Heart right ventricle (tissue), 16 donors: ENCODE measurements around the gene PRTN3. TPM values are rescaled to one million over a fixed set of nuclear protein-coding genes. Genes with fewer than 3 reads are reported as not detected.
"Not testable (repeated sequence)": the region's sequence is repeated elsewhere in the genome, so short reads cannot be mapped to it uniquely, and the experiment has no call there.

Experiments
- ATAC-seq, 8 donors: fragments of 200-7000 bp; cut with Tn5 transposase; one replicate each; pipeline ENCODE4 v1.9.1; 2020; ENCODE audit warnings: mild to moderate bottlenecking in 8 of 8, moderate library complexity in 8 of 8, moderate number of reproducible peaks in 1 of 8
- DNase-seq, 2 donors: peaks; one replicate each; pipeline ENCODE4 v3.0.0-alpha.2; 2020
- H3K27ac ChIP-seq, 10 donors: fragments of 200-600 bp; sonication (generic) in 2 of 10; one replicate each; pipeline versions ENCODE4 v1.5.0 to v1.8.0; 2020 to 2022; ENCODE audit warnings: mild to moderate bottlenecking in 3 of 10
- H3K27me3 ChIP-seq, 7 donors: fragments of 200-600 bp; one replicate each; pipeline ENCODE4 v1.8.0; 2021 to 2022; ENCODE audit warnings: mild to moderate bottlenecking in 2 of 7
- H3K36me3 ChIP-seq, 9 donors: fragments of 200-600 bp; sonication (generic) in 1 of 9; one replicate each; pipeline versions ENCODE4 v1.5.0 to v1.8.0; 2020 to 2022; ENCODE audit warnings: mild to moderate bottlenecking in 2 of 9
- H3K4me1 ChIP-seq, 9 donors: fragments of 200-600 bp; sonication (generic) in 1 of 9; one replicate each; pipeline versions ENCODE4 v1.5.0 to v1.8.0; 2020 to 2022; ENCODE audit warnings: mild to moderate bottlenecking in 4 of 9
- H3K4me3 ChIP-seq, 10 donors: fragments of 200-600 bp; sonication (generic) in 2 of 10; one replicate each; pipeline versions ENCODE4 v1.5.0 to v1.8.0; 2020 to 2022; ENCODE audit warnings: mild to moderate bottlenecking in 7 of 10, moderate library complexity in 2 of 10
- H3K9me3 ChIP-seq, 11 donors: fragments of 200-600 bp in 10 of 11; sonication (generic) in 2 of 11; one replicate each; pipeline versions ENCODE4 v1.5.0 to v1.8.0; 2013 to 2022; ENCODE audit warnings: mild to moderate bottlenecking in 2 of 11, control low read depth in 1 of 11, moderate library complexity in 1 of 11
- WGBS, 2 donors: extraction: QIAGEN DNeasy Blood & Tissue Kit; methylation state at CpG; one replicate each; pipeline ENCODE4 v1.1.7; 2013; ENCODE audit warnings: inconsistent platforms in 1 of 2; 5-methylcytosine and 5-hydroxymethylcytosine counted together
- intact Hi-C, 10 donors: fragments of 100-400 bp; cut with DNase I; formaldehyde crosslinking; loops; one replicate each; pipeline versions ENCODE4 v1.11.1 to v1.14.2; 2022
- polyA plus RNA-seq, 2 donors: library from polyadenylated mRNA; stranded (reverse); fragments of 200-250 nt; gene quantifications; one replicate each; pipeline ENCODE4 v1.2.3, GENCODE V29; 2013
- total RNA-seq, 10 donors: library from RNA; stranded (reverse); fragmentation: NEBNext Ultra II Directional in 3 of 10; extraction: Animal tissue kit (Norgen Biotek cat#: 25700) in 3 of 10; gene quantifications; one replicate each; pipeline versions ENCODE4 v1.2.1 to v1.2.4, GENCODE V29; 2021 to 2023
- TF ChIP-seq, protein P1 (sequence below), 9 donors: fragments of 200-600 bp; sonication (generic) in 2 of 9; IDR thresholded peaks; one replicate each; pipeline versions ENCODE4 v1.5.0 to v1.8.0; 2021 to 2022; ENCODE audit warnings: antibody characterized with exemption in 9 of 9, mild to moderate bottlenecking in 5 of 9, moderate library complexity in 1 of 9
- donor health status: Arrhythmogenic right ventricular cardiomyopathy.
- donor health status: ischemic (EF 13 %, LVEDD 7.1; RV severe dilation, severe dysfunction).
- donor health status: healthy with polysubstance abuse.
- donor health status: DM: no; HTN: yes; CAD: no.
- donor health status: DM: no; HTN: no; CAD: no.
- donor health status: ischemic (EF 25% LVEDD 6.9; RV normal size, moderate dysfunction).
- donor health status: ischemic (EF 25% LVEDD 5.7; RV mildly dilated, moderate dysfunction).
- donor health status: healthy.
- donor health status: DM: yes; HTN: yes; CAD: no.
- donor health status: Ischemic cardiomyopathy.
- donor health status: ischemic (EF 35%, LVEDD 5.7; RV mildly dilated, moderate dysfunction).
- donor health status: nonischemic (EF 11% LVEDD 7.7; RV severe dilation, severe dysfunction).
- donor health status: DM: yes; HTN: yes; CAD: no.
- donor health status: PGD.
- donor health status: ischemic (EF 29% LVEDD 5.4; RV normal size, mild dysfunction).
- donor health status: nonischemic (EF 23%, LVEDD 6.1; RV moderate dilation, normal function).

PRTN3 gene
- total and polyA plus RNA-seq, 12 donors = 0.12 TPM; not detected in 11

DNA sequence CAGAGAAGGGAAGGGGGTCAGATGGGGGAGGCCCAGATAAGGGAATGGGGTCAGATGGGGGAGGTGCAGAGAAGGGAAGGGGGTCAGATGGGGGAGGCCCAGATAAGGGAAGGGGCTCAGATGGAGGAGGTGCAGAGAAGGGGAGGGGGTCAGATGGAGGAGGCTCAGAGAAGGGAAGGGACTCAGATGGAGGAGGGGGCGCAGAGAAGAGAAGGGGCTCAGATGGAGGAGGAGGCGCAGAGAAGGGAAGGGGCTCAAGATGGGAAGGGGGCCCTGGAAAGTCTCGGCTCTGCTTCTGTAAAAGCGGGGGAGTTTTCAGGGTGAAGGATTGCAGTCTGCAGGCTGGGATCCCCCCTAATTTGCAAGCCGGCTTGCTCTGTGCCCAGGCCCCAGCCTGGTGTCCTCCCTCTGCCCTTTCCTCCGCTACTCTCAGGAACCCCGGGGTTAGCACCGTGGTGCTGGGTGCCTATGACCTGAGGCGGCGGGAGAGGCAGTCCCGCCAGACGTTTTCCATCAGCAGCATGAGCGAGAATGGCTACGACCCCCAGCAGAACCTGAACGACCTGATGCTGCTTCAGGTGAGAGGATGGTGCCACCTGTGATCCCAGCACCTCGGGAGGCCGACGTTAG, 11.6 kb upstream of the PRTN3 start:
- intact Hi-C loops = no loop called here
- no peak for DNase-seq
- peaks cover 0 to 15% (median 0%) of the 10 kb centered on the region in 9 donors for H3K4me1 ChIP-seq
- no peak overlapping the region for H3K4me3 ChIP-seq
- no peaks in the 10 kb centered on the region for H3K36me3 ChIP-seq
- H3K27me3 ChIP-seq = peaks cover 0 to 34% (median 26%) of the 10 kb centered on the region in 7 donors
- H3K27ac ChIP-seq = no peak overlapping the region
- no peaks in the 10 kb centered on the region for H3K9me3 ChIP-seq
- TF ChIP-seq, protein P1, sequence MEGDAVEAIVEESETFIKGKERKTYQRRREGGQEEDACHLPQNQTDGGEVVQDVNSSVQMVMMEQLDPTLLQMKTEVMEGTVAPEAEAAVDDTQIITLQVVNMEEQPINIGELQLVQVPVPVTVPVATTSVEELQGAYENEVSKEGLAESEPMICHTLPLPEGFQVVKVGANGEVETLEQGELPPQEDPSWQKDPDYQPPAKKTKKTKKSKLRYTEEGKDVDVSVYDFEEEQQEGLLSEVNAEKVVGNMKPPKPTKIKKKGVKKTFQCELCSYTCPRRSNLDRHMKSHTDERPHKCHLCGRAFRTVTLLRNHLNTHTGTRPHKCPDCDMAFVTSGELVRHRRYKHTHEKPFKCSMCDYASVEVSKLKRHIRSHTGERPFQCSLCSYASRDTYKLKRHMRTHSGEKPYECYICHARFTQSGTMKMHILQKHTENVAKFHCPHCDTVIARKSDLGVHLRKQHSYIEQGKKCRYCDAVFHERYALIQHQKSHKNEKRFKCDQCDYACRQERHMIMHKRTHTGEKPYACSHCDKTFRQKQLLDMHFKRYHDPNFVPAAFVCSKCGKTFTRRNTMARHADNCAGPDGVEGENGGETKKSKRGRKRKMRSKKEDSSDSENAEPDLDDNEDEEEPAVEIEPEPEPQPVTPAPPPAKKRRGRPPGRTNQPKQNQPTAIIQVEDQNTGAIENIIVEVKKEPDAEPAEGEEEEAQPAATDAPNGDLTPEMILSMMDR (IDR thresholded peaks at IDR 0.05) = no peak
- ATAC-seq = no peak
- 73 to 78% methylated on average over 18 of the region's 18 CpGs for WGBS, 2 donors

DNA sequence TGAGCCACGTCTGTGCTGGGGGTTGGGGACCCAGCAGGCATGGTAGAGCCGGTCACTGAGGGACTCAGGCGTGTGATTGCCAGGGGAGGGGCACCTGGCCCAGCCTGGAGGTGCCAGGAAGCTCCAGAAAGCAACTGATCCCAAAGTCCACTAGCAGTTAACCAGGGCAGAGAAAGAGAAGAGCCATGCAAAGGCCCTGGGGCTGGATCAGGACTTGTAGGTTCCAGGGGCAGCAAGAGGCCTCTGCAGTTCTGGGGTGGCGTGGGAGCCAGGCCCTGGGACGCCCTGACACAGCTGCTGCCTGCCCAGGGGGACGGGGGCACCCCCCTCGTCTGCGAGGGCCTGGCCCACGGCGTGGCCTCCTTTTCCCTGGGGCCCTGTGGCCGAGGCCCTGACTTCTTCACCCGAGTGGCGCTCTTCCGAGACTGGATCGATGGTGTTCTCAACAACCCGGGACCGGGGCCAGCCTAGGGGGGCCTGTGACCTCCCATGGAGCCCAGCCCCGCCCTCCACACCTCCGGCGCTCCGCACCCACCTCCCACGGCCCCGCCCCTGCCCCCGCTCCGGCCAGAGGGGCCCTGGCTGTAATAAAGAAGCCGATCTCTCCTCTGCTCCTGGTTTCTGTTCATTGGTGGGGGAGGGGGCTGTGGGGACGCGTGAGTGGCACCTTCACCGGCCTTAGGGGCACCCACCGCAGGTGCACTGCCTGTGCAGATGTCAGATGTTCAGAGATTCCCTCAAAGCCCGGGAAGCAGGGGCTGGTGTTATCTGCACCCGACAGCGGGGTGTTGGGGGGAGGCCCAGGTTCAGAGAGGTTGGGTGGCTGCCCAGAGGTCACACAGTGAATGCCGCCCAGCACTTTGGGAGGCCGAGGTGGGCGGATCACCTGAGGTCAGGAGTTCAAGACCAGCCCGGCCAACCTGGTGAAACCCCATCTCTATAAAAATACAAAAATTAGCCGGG, 9.1 kb upstream of the PRTN3 start:
- intact Hi-C loops = loop anchor here in 1 of 10 donors (10.0 kb wide), 1 partner anchor 77 kb away; the partner anchor contains the start of gene MISP
- no peak for ATAC-seq
- Histone ChIP-seq H3K4me3 (no peak overlapping the region), H3K36me3 (no peaks in the 10 kb centered on the region), H3K9me3 (no peaks in the 10 kb centered on the region), H3K4me1 (peaks cover 0 to 7% (median 0%) of the 10 kb centered on the region in 9 donors), H3K27ac (no peak overlapping the region), H3K27me3 (peaks cover 0 to 43% (median 32%) of the 10 kb centered on the region in 7 donors)
- TF ChIP-seq, protein P1 (IDR thresholded peaks at IDR 0.05) = no peak
- DNase-seq = no peak
- WGBS, 2 donors = 64 to 66% methylated on average over 32 to 38 of the region's 38 CpGs

DNA sequence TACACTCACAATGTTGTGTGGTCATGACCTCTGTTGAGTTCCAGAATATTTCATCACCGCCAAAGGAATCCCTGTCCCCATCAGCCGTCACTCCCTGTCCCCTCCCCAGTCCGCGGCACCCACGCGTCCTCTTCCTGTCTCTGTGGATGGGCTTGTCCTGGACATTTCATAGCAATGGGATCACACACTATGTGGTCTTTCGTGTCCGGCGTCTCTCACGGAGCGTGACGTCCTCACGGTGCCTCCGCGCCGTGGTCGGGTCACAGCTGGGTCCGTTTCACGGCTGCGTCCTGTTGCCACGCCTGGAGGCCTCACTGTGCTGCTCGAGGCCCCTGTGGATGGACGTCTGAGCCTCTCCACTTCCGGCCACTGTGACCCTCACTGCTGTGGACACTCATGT, 6.6 kb upstream of the PRTN3 start:
- ATAC-seq = peak in 3 of 8 donors; percentile 24 to 60 (median 35)
- H3K27me3 ChIP-seq = peaks cover 0 to 50% (median 42%) of the 10 kb centered on the region in 7 donors
- peaks cover 0 to 6% (median 0%) of the 10 kb centered on the region in 9 donors for H3K4me1 ChIP-seq
- no peaks in the 10 kb centered on the region for H3K36me3 ChIP-seq
- no peak for DNase-seq
- TF ChIP-seq, protein P1 (IDR thresholded peaks at IDR 0.05) = no peak
- no peak overlapping the region for H3K4me3 ChIP-seq
- intact Hi-C loops = loop anchor here in 1 of 10 donors (10.0 kb wide), 1 partner anchor 79 kb away; the partner anchor contains the start of gene MISP
- H3K27ac ChIP-seq = no peak overlapping the region
- WGBS, 2 donors = 47 to 61% methylated on average over 24 of the region's 24 CpGs
- no peaks in the 10 kb centered on the region for H3K9me3 ChIP-seq

DNA sequence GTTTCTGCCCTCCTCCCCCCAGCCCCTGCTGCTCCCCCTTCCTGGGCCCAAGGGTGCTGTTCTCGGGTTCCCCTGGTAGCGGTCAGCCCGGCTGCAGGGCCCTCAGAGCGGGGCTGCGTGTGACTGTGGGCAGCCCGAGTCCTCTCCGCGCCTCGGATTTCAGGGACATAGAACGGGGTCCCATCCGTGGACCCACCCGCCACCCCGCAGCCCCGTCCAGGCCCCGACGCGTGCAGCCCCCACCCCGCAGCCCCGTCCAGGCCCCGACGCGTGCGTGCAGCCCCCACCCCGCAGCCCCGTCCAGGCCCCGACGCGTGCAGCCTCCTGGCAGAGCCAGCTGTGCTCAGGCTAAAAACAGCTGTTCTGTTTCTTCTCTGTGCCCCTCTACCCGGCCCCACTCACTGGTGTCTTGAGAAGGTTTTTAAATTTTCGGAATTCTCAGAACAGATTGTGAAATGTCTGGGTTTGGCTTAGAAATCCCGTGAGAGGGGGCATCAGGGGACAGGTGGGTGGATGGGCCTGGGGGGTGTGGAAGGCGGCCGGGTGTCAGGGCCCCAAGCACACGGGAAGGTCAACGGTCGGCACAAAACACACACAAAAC, 5.5 kb upstream of the PRTN3 start:
- Histone ChIP-seq H3K4me1 (peaks cover 0 to 12% (median 0%) of the 10 kb centered on the region in 9 donors), H3K27me3 (peaks cover 0 to 50% (median 39%) of the 10 kb centered on the region in 7 donors), H3K36me3 (no peaks in the 10 kb centered on the region), H3K27ac (no peak overlapping the region), H3K4me3 (no peak overlapping the region), H3K9me3 (no peaks in the 10 kb centered on the region)
- no peak for DNase-seq
- intact Hi-C loops = loop anchor here in 1 of 10 donors (10.0 kb wide), 1 partner anchor 81 kb away; the partner anchor contains the start of gene MISP
- ATAC-seq = peak in 2 of 8 donors; percentile 48 to 51
- TF ChIP-seq, protein P1 (IDR thresholded peaks at IDR 0.05) = no peak
- WGBS, 2 donors = 74 to 75% methylated on average over 36 of the region's 36 CpGs

DNA sequence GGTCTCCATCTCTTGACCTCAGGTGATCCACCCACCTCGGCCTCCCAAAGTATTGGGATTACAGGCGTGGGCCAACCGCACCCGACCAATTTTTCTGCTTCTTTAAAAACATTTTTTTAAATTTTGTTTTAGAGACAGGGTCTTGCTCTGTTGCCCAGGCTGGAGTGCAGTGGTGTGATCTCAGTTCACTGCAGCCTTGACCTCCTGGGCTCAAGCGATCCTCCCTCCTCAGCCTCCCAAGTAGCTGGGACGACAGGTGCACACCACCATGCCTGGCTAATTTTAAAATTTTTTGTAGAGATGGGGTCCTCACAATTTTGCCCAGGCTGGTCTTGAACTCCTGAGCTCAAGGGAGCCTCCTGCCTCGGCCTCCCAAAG, 2.0 kb downstream of the PRTN3 start:
- intact Hi-C loops, H3K36me3 ChIP-seq, H3K27ac ChIP-seq, H3K4me3 ChIP-seq, H3K9me3 ChIP-seq, DNase-seq, ATAC-seq: not testable (repeated sequence)
- WGBS, 2 donors = 80 to 86% methylated on average over 7 of the region's 7 CpGs
- Histone ChIP-seq H3K4me1 (peaks cover 9 to 34% (median 13%) of the 10 kb centered on the region in 9 donors), H3K27me3 (peaks cover 9 to 72% (median 61%) of the 10 kb centered on the region in 7 donors)
